Activated CD8-positive, alpha-beta memory T cell treated with anti-CD3 and anti-CD28 coated beads, Interleukin-2, amount 50 U/mL, for 48 hours (primary cell): ENCODE measurements around the gene DIAPH1.

Experiments used
- DNase-seq: peaks from one replicate; pipeline ENCODE4 v3.0.0-alpha.2; 2020

DIAPH1 gene

GRCh38 chr5:141639357-141640050 is 20.7 kb upstream of the DIAPH1 start:
- DNase-seq: no peak

GRCh38 chr5:141638771-141639170 is 20.0 kb upstream of the DIAPH1 start:
- DNase-seq: peak; percentile 49

GRCh38 chr5:141637767-141638419 is 19.1 kb upstream of the DIAPH1 start:
- peak; percentile 79 for DNase-seq

- DNase-seq: peak; percentile 80
Observed at GRCh38 chr5:141637123-141637766, 18.4 kb upstream of the DIAPH1 start.

- peak; percentile 99 for DNase-seq
Observed at GRCh38 chr5:141636413-141637122, 17.8 kb upstream of the DIAPH1 start, which contains the start of the genes HDAC3 and RELL2. TSS of gene HDAC3 (minus strand) at chr5:141636849. CDS start at chr5:141636790, 59 bp downstream. TSS of gene RELL2 (plus strand) at chr5:141636997. CDS start at chr5:141638226, 1,229 bp downstream.

- peak; percentile 64 for DNase-seq
Observed at GRCh38 chr5:141636106-141636412, 17.3 kb upstream of the DIAPH1 start.

- DNase-seq: peak; percentile 22
Observed at GRCh38 chr5:141635646-141636045, 16.8 kb upstream of the DIAPH1 start.

GRCh38 chr5:141634720-141635119 is 15.9 kb upstream of the DIAPH1 start:
- DNase-seq: peak; percentile 42

- DNase-seq: peak; percentile 43
Observed at GRCh38 chr5:141633871-141634561, 15.2 kb upstream of the DIAPH1 start.

- peak; percentile 7 for DNase-seq
Observed at GRCh38 chr5:141632650-141633049, 13.8 kb upstream of the DIAPH1 start.

- peak; percentile 13 for DNase-seq
Observed at GRCh38 chr5:141630570-141631140, 11.9 kb upstream of the DIAPH1 start.

GRCh38 chr5:141628175-141628788 is 9.5 kb upstream of the DIAPH1 start:
- DNase-seq: no peak

GRCh38 chr5:141623611-141624010 is 4.8 kb upstream of the DIAPH1 start:
- no peak for DNase-seq

- DNase-seq: no peak
Observed at GRCh38 chr5:141623186-141623585, 4.4 kb upstream of the DIAPH1 start.

- DNase-seq: peak; percentile 76
Observed at GRCh38 chr5:141618030-141618803, 583 bp downstream of the DIAPH1 start.

- DNase-seq: no peak
Observed at GRCh38 chr5:141617682-141618029, 1.1 kb downstream of the DIAPH1 start.

GRCh38 chr5:141617128-141617527 is 1.7 kb downstream of the DIAPH1 start:
- no peak for DNase-seq

- DNase-seq: no peak
Observed at GRCh38 chr5:141615991-141616720, 2.6 kb downstream of the DIAPH1 start.

- DNase-seq: no peak
Observed at GRCh38 chr5:141613344-141613743, 5.5 kb downstream of the DIAPH1 start.

- DNase-seq: no peak
Observed at GRCh38 chr5:141611289-141611688, 7.5 kb downstream of the DIAPH1 start.
